Naive thymus-derived CD4-positive, alpha-beta T cell (primary cell): ENCODE data around the gene MOGAT1. TPM values are rescaled to one million over a fixed set of nuclear protein-coding genes. Genes with fewer than 3 reads are reported as not detected.

ENCODE experiments used
- ATAC-seq: fragments of 150-1000 bp; cut with Tn5 transposase; 2 replicates; pipeline ENCODE4 v1.10.0; 2021; ENCODE audit warnings: mild to moderate bottlenecking, moderate library complexity
- CTCF ChIA-PET: fragments of 350-600 bp; sonication (Branson Sonifier 250); formaldehyde crosslinking; loops from one replicate; lab custom pipeline; 2021; ENCODE audit warnings: antibody characterized with exemption; lab: Charles Lee
- POLR2A ChIA-PET: fragments of 350-600 bp; sonication (Branson Sonifier 250); formaldehyde crosslinking; loops from one replicate; lab custom pipeline; 2021; ENCODE audit warnings: antibody characterized with exemption, inconsistent platforms; lab: Charles Lee
- DNase-seq, 9 donors: peaks; one replicate each; pipeline versions ENCODE4 v3.0.0 to v3.0.0-alpha.2; 2020 to 2022; ENCODE audit warnings: mixed read lengths in 1 of 9
- H3K27ac ChIP-seq: one replicate; pipeline ENCODE4 v1.7.0; 2013; ENCODE audit warnings: mild to moderate bottlenecking, low read depth, low read length, moderate library complexity
- H3K27me3 ChIP-seq, 2 donors: one replicate each; pipeline ENCODE4 v1.7.0; 2013; ENCODE audit warnings: low read length in 2 of 2, mild to moderate bottlenecking in 2 of 2, moderate library complexity in 2 of 2; ENCODE audit not compliant: control insufficient read depth in 2 of 2, insufficient read depth in 2 of 2
- H3K36me3 ChIP-seq, 3 experiments: 1 replicate in 2 of 3; 2 replicates in 1 of 3; pipeline ENCODE4 v1.7.0; 2013; ENCODE audit warnings: low read length in 3 of 3, mild to moderate bottlenecking in 3 of 3, moderate library complexity in 1 of 3; ENCODE audit not compliant: insufficient read depth in 3 of 3, control insufficient read depth in 2 of 3
- H3K4me1 ChIP-seq, 2 donors: one replicate each; pipeline ENCODE4 v1.7.0; 2013; ENCODE audit warnings: low read length in 2 of 2, mild to moderate bottlenecking in 2 of 2, moderate library complexity in 1 of 2; ENCODE audit not compliant: control insufficient read depth in 2 of 2, insufficient read depth in 2 of 2
- H3K4me3 ChIP-seq: 2 replicates; pipeline ENCODE4 v1.7.0; 2013; ENCODE audit warnings: mild to moderate bottlenecking, low read length
- H3K9me3 ChIP-seq, 3 experiments: 1 replicate in 2 of 3; 2 replicates in 1 of 3; pipeline ENCODE4 v1.7.0; 2013; ENCODE audit warnings: low read length in 3 of 3; ENCODE audit not compliant: control insufficient read depth in 2 of 3
- H3K27ac Mint-ChIP-seq, 9 donors: one replicate each; pipeline ENCODE4 v1.8.0; 2020 to 2022; ENCODE audit warnings: mixed read lengths in 9 of 9, mild to moderate bottlenecking in 8 of 9, moderate library complexity in 5 of 9, inconsistent platforms in 2 of 9
- H3K27me3 Mint-ChIP-seq, 5 donors: one replicate each; pipeline ENCODE4 v1.8.0; 2021 to 2022; ENCODE audit warnings: mixed read lengths in 5 of 5, mild to moderate bottlenecking in 1 of 5
- H3K36me3 Mint-ChIP-seq, 5 donors: one replicate each; pipeline ENCODE4 v1.8.0; 2020 to 2022; ENCODE audit warnings: mixed read lengths in 5 of 5, mild to moderate bottlenecking in 3 of 5, inconsistent platforms in 1 of 5
- H3K4me1 Mint-ChIP-seq, 7 donors: one replicate each; pipeline ENCODE4 v1.8.0; 2020 to 2022; ENCODE audit warnings: mixed read lengths in 7 of 7, mild to moderate bottlenecking in 3 of 7, inconsistent platforms in 1 of 7
- H3K4me3 Mint-ChIP-seq, 10 donors: one replicate each; pipeline ENCODE4 v1.8.0; 2020 to 2022; ENCODE audit warnings: mild to moderate bottlenecking in 10 of 10, mixed read lengths in 10 of 10, moderate library complexity in 6 of 10, inconsistent platforms in 2 of 10
- H3K9me3 Mint-ChIP-seq, 11 donors: one replicate each; pipeline ENCODE4 v1.8.0; 2020 to 2022; ENCODE audit warnings: mixed read lengths in 11 of 11, mild to moderate bottlenecking in 4 of 11, inconsistent platforms in 1 of 11, moderate library complexity in 1 of 11
- intact Hi-C, 2 donors: fragments of 100-400 bp; cut with micrococcal nuclease; formaldehyde crosslinking; loops; one replicate each; pipeline ENCODE4 v1.15.1; 2023
- polyA plus RNA-seq, 2 donors: library from polyadenylated mRNA; unstranded; fragments of 300-500 nt; fragmentation: Illumina TruSeq; gene quantifications; one replicate each; pipeline ENCODE4 v1.2.3, GENCODE V29; 2021
- total RNA-seq, 6 experiments: library from RNA in 5 of 6; stranded (reverse) in 5 of 6; gene quantifications; 1 replicate in 5 of 6; 2 replicates in 1 of 6; pipeline ENCODE4 v1.2.3 and lab custom pipeline; 2021 to 2026

MOGAT1 gene
- not detected for total RNA-seq
- polyA plus RNA-seq: not detected
- not detected for total RNA-seq (lab: John Stamatoyannopoulos, UW)

- DNase-seq (no peak), ATAC-seq (peak; percentile 63)
- Mint-ChIP-seq H3K27me3 (peaks cover 50 to 75% (median 61%) of the 10 kb centered on the region in 5 donors), H3K27ac (no peak within 1 kb of the TSS), H3K4me1 (peaks cover 0 to 10% (median 9%) of the 10 kb centered on the region in 7 donors), H3K36me3 (no peaks in the 10 kb centered on the region), H3K4me3 (peak within 1 kb of the TSS; percentile 26 to 68 (median 63)), H3K9me3 (peaks cover 0 to 1% (median 0%) of the 10 kb centered on the region in 11 donors)
- Histone ChIP-seq H3K27ac (no peak within 1 kb of the TSS), H3K9me3 (no peaks in the 10 kb centered on the region), H3K27me3 (peaks cover 0 to 8% of the 10 kb centered on the region in 2 donors), H3K36me3 (no peaks in the 10 kb centered on the region), H3K4me3 (peak within 1 kb of the TSS; percentile 18), H3K4me1 (no peaks in the 10 kb centered on the region)
- ChIA-PET POLR2A (no interaction called here), CTCF (interaction anchor here (0.6 kb wide), 1 partner anchor 721 kb away, joined by 3 read pairs; no protein-coding TSS in a partner anchor)
- intact Hi-C loops: no loop called here
These were observed at the start of gene MOGAT1 for GRCh38 chr2:222671259-222672067. MOGAT1 (plus strand) TSS chr2:222671658; CDS start chr2:222671786, 128 bp downstream.

- CTCF ChIA-PET: no interaction called here
- ATAC-seq: no peak
- Mint-ChIP-seq H3K27ac (no peak overlapping the region), H3K27me3 (no peaks in the 10 kb centered on the region), H3K36me3 (peaks cover 9 to 57% (median 24%) of the 10 kb centered on the region in 5 donors), H3K4me1 (no peaks in the 10 kb centered on the region), H3K9me3 (no peaks in the 10 kb centered on the region), H3K4me3 (no peak overlapping the region)
- POLR2A ChIA-PET: no interaction called here
- Histone ChIP-seq H3K4me3 (no peak overlapping the region), H3K9me3 (no peaks in the 10 kb centered on the region), H3K27me3 (no peaks in the 10 kb centered on the region), H3K27ac (no peak overlapping the region), H3K4me1 (no peaks in the 10 kb centered on the region), H3K36me3 (peaks cover 14 to 64% (median 18%) of the 10 kb centered on the region in 3 experiments)
- intact Hi-C loops: no loop called here
- no peak for DNase-seq
These were observed 49.6 kb upstream of the MOGAT1 start for GRCh38 chr2:222621893-222622292.

- Histone ChIP-seq H3K4me3 (no peak overlapping the region), H3K4me1 (no peaks in the 10 kb centered on the region), H3K9me3 (no peaks in the 10 kb centered on the region), H3K27me3 (no peaks in the 10 kb centered on the region), H3K27ac (no peak overlapping the region), H3K36me3 (peaks cover 17 to 72% (median 22%) of the 10 kb centered on the region in 3 experiments)
- H3K27ac Mint-ChIP-seq: no peak overlapping the region
- H3K4me1 Mint-ChIP-seq: no peaks in the 10 kb centered on the region
- ChIA-PET POLR2A (no interaction called here), CTCF (no interaction called here)
- DNase-seq (no peak), ATAC-seq (no peak)
- no peak overlapping the region for H3K4me3 Mint-ChIP-seq
- H3K27me3 Mint-ChIP-seq: no peaks in the 10 kb centered on the region
- H3K9me3 Mint-ChIP-seq: peaks cover 0 to 1% (median 0%) of the 10 kb centered on the region in 11 donors
- intact Hi-C loops: no loop called here
- peaks cover 17 to 67% (median 33%) of the 10 kb centered on the region in 5 donors for H3K36me3 Mint-ChIP-seq
These were observed 48.5 kb upstream of the MOGAT1 start for GRCh38 chr2:222622910-222623309.

GRCh38 chr2:222623756-222624309 lies 47.6 kb upstream of the MOGAT1 start:
- H3K27ac Mint-ChIP-seq: peak overlapping the region in 1 of 9 donors; percentile 16

GRCh38 chr2:222627764-222628163 lies 43.7 kb upstream of the MOGAT1 start:
- intact Hi-C loops: no loop called here
- no peak for DNase-seq
- no peaks in the 10 kb centered on the region for H3K27me3 ChIP-seq
- Mint-ChIP-seq H3K27me3 (no peaks in the 10 kb centered on the region), H3K36me3 (peaks cover 18 to 67% (median 33%) of the 10 kb centered on the region in 5 donors), H3K4me1 (no peaks in the 10 kb centered on the region), H3K27ac (no peak overlapping the region), H3K9me3 (peaks cover 0 to 1% (median 0%) of the 10 kb centered on the region in 11 donors), H3K4me3 (no peak overlapping the region)
- no peaks in the 10 kb centered on the region for H3K9me3 ChIP-seq
- ATAC-seq: no peak
- CTCF ChIA-PET: no interaction called here
- no peak overlapping the region for H3K27ac ChIP-seq
- H3K4me3 ChIP-seq: no peak overlapping the region
- peaks cover 14 to 76% (median 19%) of the 10 kb centered on the region in 3 experiments for H3K36me3 ChIP-seq
- POLR2A ChIA-PET: interaction anchor here (0.6 kb wide), 1 partner anchor 27 kb away, joined by 3 read pairs; no protein-coding TSS in a partner anchor
- no peaks in the 10 kb centered on the region for H3K4me1 ChIP-seq

More at GRCh38 chr2:222623756-222624309, 47.6 kb upstream of the MOGAT1 start:
- POLR2A ChIA-PET: no interaction called here
- Histone ChIP-seq H3K9me3 (no peaks in the 10 kb centered on the region), H3K27ac (no peak overlapping the region), H3K4me1 (no peaks in the 10 kb centered on the region), H3K36me3 (peaks cover 17 to 70% (median 22%) of the 10 kb centered on the region in 3 experiments), H3K4me3 (no peak overlapping the region), H3K27me3 (no peaks in the 10 kb centered on the region)
- Mint-ChIP-seq H3K9me3 (peaks cover 0 to 1% (median 0%) of the 10 kb centered on the region in 11 donors), H3K27me3 (no peaks in the 10 kb centered on the region), H3K4me3 (no peak overlapping the region), H3K36me3 (peaks cover 18 to 65% (median 33%) of the 10 kb centered on the region in 5 donors), H3K4me1 (no peaks in the 10 kb centered on the region)
- ATAC-seq: no peak
- DNase-seq: no peak
- CTCF ChIA-PET: no interaction called here
- intact Hi-C loops: no loop called here

- Mint-ChIP-seq H3K4me3 (no peak overlapping the region), H3K4me1 (peaks cover 0 to 14% (median 2%) of the 10 kb centered on the region in 7 donors), H3K9me3 (peaks cover 0 to 2% (median 0%) of the 10 kb centered on the region in 11 donors), H3K27me3 (no peaks in the 10 kb centered on the region), H3K27ac (peak overlapping the region in 1 of 9 donors; percentile 48), H3K36me3 (peaks cover 22 to 57% (median 44%) of the 10 kb centered on the region in 5 donors)
- no peak overlapping the region for H3K27ac ChIP-seq
- H3K4me1 ChIP-seq: no peaks in the 10 kb centered on the region
- no peaks in the 10 kb centered on the region for H3K27me3 ChIP-seq
- H3K4me3 ChIP-seq: no peak overlapping the region
- no peaks in the 10 kb centered on the region for H3K9me3 ChIP-seq
- ChIA-PET POLR2A (no interaction called here), CTCF (no interaction called here)
- ATAC-seq: no peak
- H3K36me3 ChIP-seq: peaks cover 4 to 58% (median 5%) of the 10 kb centered on the region in 3 experiments
- intact Hi-C loops: no loop called here
- DNase-seq: no peak
These were observed 36.2 kb upstream of the MOGAT1 start for GRCh38 chr2:222635295-222635694.
